Keratinocyte (primary cell): ENCODE data around the gene FBXO33.

Experiments used
- EZH2 ChIP-seq: IDR thresholded peaks from one replicate; pipeline ENCODE4 v1.6.1; 2012; ENCODE audit warnings: inconsistent platforms, mild to moderate bottlenecking, low read length, moderate library complexity
- TF ChIP-seq, protein P1 (sequence below), 3 experiments: IDR thresholded peaks in 1 of 3; conservative IDR thresholded peaks in 1 of 3; optimal IDR thresholded peaks in 1 of 3; 2 replicates in 2 of 3; 3 replicates in 1 of 3; pipeline versions ENCODE3 to v1.5.1; 2011; ENCODE audit warnings: low read length in 3 of 3, mild to moderate bottlenecking in 3 of 3, moderate library complexity in 2 of 3, control low read depth in 1 of 3, inconsistent platforms in 1 of 3; ENCODE audit not compliant: insufficient read depth in 2 of 3; ENCODE audit errors: extremely low read depth in 1 of 3

DNA sequence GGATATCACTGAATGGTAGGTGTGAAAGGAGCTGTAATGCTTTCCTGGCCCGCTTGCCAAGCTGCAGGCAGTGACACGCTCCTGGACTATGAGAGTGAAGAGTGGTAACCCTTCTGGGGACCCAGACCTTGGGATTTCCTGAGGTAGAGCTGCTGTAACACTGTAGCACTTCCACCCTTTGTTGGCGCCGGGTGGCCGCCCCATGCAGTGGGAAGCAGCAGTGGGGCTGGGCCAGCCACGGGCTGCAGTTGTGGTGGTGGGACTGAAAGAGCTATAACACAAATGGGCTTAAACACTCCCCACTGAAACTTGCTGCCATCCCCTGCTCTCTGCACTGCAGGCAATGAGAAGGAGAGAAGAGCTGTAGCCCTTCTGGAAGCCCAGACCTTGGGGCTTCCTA lies 9.6 kb upstream of the FBXO33 start:
- TF ChIP-seq, protein P1, sequence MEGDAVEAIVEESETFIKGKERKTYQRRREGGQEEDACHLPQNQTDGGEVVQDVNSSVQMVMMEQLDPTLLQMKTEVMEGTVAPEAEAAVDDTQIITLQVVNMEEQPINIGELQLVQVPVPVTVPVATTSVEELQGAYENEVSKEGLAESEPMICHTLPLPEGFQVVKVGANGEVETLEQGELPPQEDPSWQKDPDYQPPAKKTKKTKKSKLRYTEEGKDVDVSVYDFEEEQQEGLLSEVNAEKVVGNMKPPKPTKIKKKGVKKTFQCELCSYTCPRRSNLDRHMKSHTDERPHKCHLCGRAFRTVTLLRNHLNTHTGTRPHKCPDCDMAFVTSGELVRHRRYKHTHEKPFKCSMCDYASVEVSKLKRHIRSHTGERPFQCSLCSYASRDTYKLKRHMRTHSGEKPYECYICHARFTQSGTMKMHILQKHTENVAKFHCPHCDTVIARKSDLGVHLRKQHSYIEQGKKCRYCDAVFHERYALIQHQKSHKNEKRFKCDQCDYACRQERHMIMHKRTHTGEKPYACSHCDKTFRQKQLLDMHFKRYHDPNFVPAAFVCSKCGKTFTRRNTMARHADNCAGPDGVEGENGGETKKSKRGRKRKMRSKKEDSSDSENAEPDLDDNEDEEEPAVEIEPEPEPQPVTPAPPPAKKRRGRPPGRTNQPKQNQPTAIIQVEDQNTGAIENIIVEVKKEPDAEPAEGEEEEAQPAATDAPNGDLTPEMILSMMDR (optimal IDR thresholded peaks at IDR 0.05 in 1 of 3, IDR thresholded peaks at IDR 0.05 in 1 of 3, conservative IDR thresholded peaks at IDR 0.05 in 1 of 3; ENCODE audit: extremely low read depth in 1 of 3, insufficient read depth in 2 of 3, low read length in 3 of 3): no peak
- no peak for TF ChIP-seq EZH2
